Gastrocnemius medialis (tissue), 4 donors: ENCODE data around the gene ADGRD1. TPM values are rescaled to one million over a fixed set of nuclear protein-coding genes. Genes with fewer than 3 reads are reported as not detected.

Experiments used
- ATAC-seq, 2 donors: fragments of 150-250 bp; one replicate each; pipeline ENCODE4 v1.9.1; 2016
- DNase-seq, 2 donors: peaks; one replicate each; pipeline ENCODE4 v3.0.0-alpha.2; 2019
- H3K27ac ChIP-seq, 4 donors: fragments of 200-600 bp; sonication (generic); 1 replicate in 1 of 4; 2 replicates in 3 of 4; pipeline ENCODE4 v1.5.1; 2016 to 2018; ENCODE audit warnings: mild to moderate bottlenecking in 2 of 4, moderate library complexity in 1 of 4
- H3K27me3 ChIP-seq, 3 donors: fragments of 200-600 bp; sonication (generic) in 2 of 3; 1 replicate in 1 of 3; 2 replicates in 2 of 3; pipeline versions ENCODE4 v1.5.1 to v1.6.0; 2016 to 2019; ENCODE audit warnings: mild to moderate bottlenecking in 1 of 3, moderate library complexity in 1 of 3
- H3K36me3 ChIP-seq, 2 donors: fragments of 200-600 bp; sonication (generic) in 1 of 2; one replicate each; pipeline ENCODE4 v1.5.1; 2017 to 2018
- H3K4me1 ChIP-seq, 2 donors: fragments of 200-600 bp; sonication (generic) in 1 of 2; one replicate each; pipeline ENCODE4 v1.5.1; 2016 to 2017; ENCODE audit warnings: mild to moderate bottlenecking in 2 of 2
- H3K4me3 ChIP-seq, 4 donors: fragments of 200-600 bp; sonication (generic) in 3 of 4; 1 replicate in 1 of 4; 2 replicates in 3 of 4; pipeline ENCODE4 v1.5.1; 2016 to 2019; ENCODE audit warnings: mild to moderate bottlenecking in 2 of 4
- H3K9me3 ChIP-seq, 3 donors: fragments of 200-600 bp; sonication (generic) in 2 of 3; 1 replicate in 1 of 3; 2 replicates in 2 of 3; pipeline ENCODE4 v1.5.1; 2016 to 2019
- CTCF ChIP-seq, 5 experiments: fragments of 450-650 bp in 3 of 5; fragments of 200-600 bp in 2 of 5; sonication (generic) in 2 of 5; IDR thresholded peaks in 4 of 5; conservative IDR thresholded peaks in 1 of 5; 1 replicate in 4 of 5; 2 replicates in 1 of 5; pipeline ENCODE4 v1.5.1; 2016 to 2019; ENCODE audit warnings: antibody characterized with exemption in 5 of 5, mild to moderate bottlenecking in 3 of 5, moderate library complexity in 3 of 5
- POLR2A ChIP-seq, 2 donors: fragments of 450-650 bp; IDR thresholded peaks; one replicate each; pipeline ENCODE4 v1.6.1; 2017; ENCODE audit warnings: antibody characterized with exemption in 2 of 2, mild to moderate bottlenecking in 2 of 2, moderate library complexity in 2 of 2
- in situ Hi-C, 4 donors: fragments of 200-750 bp; cut with MboI; loops; one replicate each; pipeline versions ENCODE4 v1.15.0 to v1.8.0; 2017; ENCODE audit warnings: low sequenced_read_pairs in 4 of 4
- intact Hi-C: fragments of 100-400 bp; cut with DNase I; formaldehyde crosslinking; loops from one replicate; pipeline ENCODE4 v1.15.1; 2023; ENCODE audit warnings: low total_unique reads
- total RNA-seq, 4 donors: library from RNA; depleted of rRNA; stranded (reverse); fragments of >200 nt; gene quantifications; one replicate each; pipeline versions ENCODE4 v1.1.0 to v1.2.3, GENCODE V29; 2016

ADGRD1 gene
- total RNA-seq, 4 donors from 2014 or later, result 5.3 to 9.6 (median 8.2) TPM

GRCh38 chr12:131084341-131085011, 130.8 kb downstream of the ADGRD1 start:
- DNase-seq (no peak), ATAC-seq (no peak)
- H3K36me3 ChIP-seq, result no peaks in the 10 kb centered on the region
- H3K9me3 ChIP-seq, result no peaks in the 10 kb centered on the region
- H3K4me1 ChIP-seq, result no peaks in the 10 kb centered on the region
- H3K27me3 ChIP-seq, result no peaks in the 10 kb centered on the region
- in situ Hi-C loops (no loop called here), intact Hi-C loops (no loop called here)
- no peak overlapping the region for H3K4me3 ChIP-seq
- H3K27ac ChIP-seq, result no peak overlapping the region
- no peak for TF ChIP-seq CTCF (IDR thresholded peaks at IDR 0.05 in 4 of 5, conservative IDR thresholded peaks at IDR 0.05 in 1 of 5)
- TF ChIP-seq POLR2A (IDR thresholded peaks at IDR 0.05), result no peak

GRCh38 chr12:131085125-131085815, 131.6 kb downstream of the ADGRD1 start:
- intact Hi-C loops, result no loop called here
- DNase-seq (no peak), ATAC-seq (peak in 1 of 2 donors; percentile 26)
- no peak overlapping the region for H3K27ac ChIP-seq
- no peak overlapping the region for H3K4me3 ChIP-seq
- in situ Hi-C loops, result no loop called here
- H3K4me1 ChIP-seq, result no peaks in the 10 kb centered on the region
- no peaks in the 10 kb centered on the region for H3K9me3 ChIP-seq
- no peak for TF ChIP-seq POLR2A (IDR thresholded peaks at IDR 0.05)
- no peak for TF ChIP-seq CTCF (IDR thresholded peaks at IDR 0.05 in 4 of 5, conservative IDR thresholded peaks at IDR 0.05 in 1 of 5)
- no peaks in the 10 kb centered on the region for H3K36me3 ChIP-seq
- H3K27me3 ChIP-seq, result no peaks in the 10 kb centered on the region

GRCh38 chr12:131085816-131086591, 132.3 kb downstream of the ADGRD1 start:
- no peak overlapping the region for H3K4me3 ChIP-seq
- no peaks in the 10 kb centered on the region for H3K4me1 ChIP-seq
- H3K27ac ChIP-seq, result no peak overlapping the region
- intact Hi-C loops (no loop called here), in situ Hi-C loops (no loop called here)
- TF ChIP-seq POLR2A (IDR thresholded peaks at IDR 0.05) (no peak), CTCF (IDR thresholded peaks at IDR 0.05 in 4 of 5, conservative IDR thresholded peaks at IDR 0.05 in 1 of 5) (no peak)
- no peaks in the 10 kb centered on the region for H3K9me3 ChIP-seq
- no peak for ATAC-seq
- DNase-seq, result no peak
- no peaks in the 10 kb centered on the region for H3K36me3 ChIP-seq
- no peaks in the 10 kb centered on the region for H3K27me3 ChIP-seq

- Histone ChIP-seq H3K9me3 (no peaks in the 10 kb centered on the region), H3K36me3 (no peaks in the 10 kb centered on the region), H3K27ac (no peak overlapping the region), H3K27me3 (no peaks in the 10 kb centered on the region), H3K4me3 (no peak overlapping the region), H3K4me1 (no peaks in the 10 kb centered on the region)
- no peak for TF ChIP-seq CTCF (IDR thresholded peaks at IDR 0.05 in 4 of 5, conservative IDR thresholded peaks at IDR 0.05 in 1 of 5)
- no peak for TF ChIP-seq POLR2A (IDR thresholded peaks at IDR 0.05)
- intact Hi-C loops (no loop called here), in situ Hi-C loops (no loop called here)
- no peak for ATAC-seq
- no peak for DNase-seq
Observed at GRCh38 chr12:131087302-131087818, 133.7 kb downstream of the ADGRD1 start.
